ENCODE results near the gene SAFB. TPM values are rescaled to one million over a fixed set of nuclear protein-coding genes. Genes with fewer than 3 reads are reported as not detected.

The SAFB gene
- polyA plus RNA-seq, 3 donors = 12.2 to 76.6 (median 23.1) TPM

DNA sequence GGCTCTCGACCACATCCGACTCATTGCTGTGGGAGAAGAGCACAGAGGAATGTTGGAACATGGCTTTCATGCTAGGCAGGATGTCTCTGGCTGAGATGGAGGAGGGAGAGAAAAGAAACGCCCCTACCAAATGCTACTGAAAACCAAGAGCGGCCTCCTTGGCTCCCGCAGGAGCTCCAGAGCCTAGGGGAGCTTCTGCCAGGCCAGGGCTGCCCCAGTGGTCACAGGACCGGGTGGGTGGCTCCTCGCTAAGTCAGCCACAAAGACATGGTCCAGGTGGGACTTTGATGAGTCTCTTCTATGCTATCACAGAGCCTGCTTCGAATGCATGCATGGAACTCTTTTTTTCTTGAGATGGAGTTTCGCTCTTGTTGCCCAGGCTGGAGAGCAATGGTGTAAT lies 90.3 kb downstream of the SAFB start:
- peaks cover 27% of the 10 kb centered on the region for H4K20me1 ChIP-seq (ENCODE audit: insufficient read depth, low read length)
- Mint-ChIP-seq H3K27ac (peak overlapping the region in 2 of 7 donors; percentile 0 to 28), H3K4me3 (no peak overlapping the region), H3K36me3 (peaks cover 43 to 76% of the 10 kb centered on the region in 2 donors), H3K27me3 (ENCODE audit: low read depth in 3 of 3) (peaks cover 0 to 3% (median 0%) of the 10 kb centered on the region in 3 donors), H3K4me1 (peaks cover 9% of the 10 kb centered on the region), H3K9me3 (no peaks in the 10 kb centered on the region)
- 98% methylated on average over 5 of the region's 9 CpGs for WGBS (ENCODE audit: insufficient coverage)
- peaks cover 2 to 4% of the 10 kb centered on the region in 2 donors for H3K4me1 ChIP-seq (ENCODE audit: control insufficient read depth in 1 of 2, insufficient read depth in 2 of 2, low read length in 2 of 2)
- intact Hi-C loops (cut with micrococcal nuclease) = no loop called here
- H3K4me2 ChIP-seq (replicated peaks; ENCODE audit: extremely low read depth, low read length, poor library complexity, severe bottlenecking) = no peak overlapping the region
- no peak overlapping the region for H2AFZ ChIP-seq (ENCODE audit: insufficient read depth, low read depth, low read length, poor library complexity, severe bottlenecking)
- H3K27ac ChIP-seq (ENCODE audit: low read depth in 1 of 2, low read length in 2 of 2) = no peak overlapping the region
- no peaks in the 10 kb centered on the region for H3K9me3 ChIP-seq (replicated peaks in 1 of 2; ENCODE audit: control insufficient read depth in 1 of 2, insufficient read depth in 1 of 2, low read length in 2 of 2)
- no peak for DNase-seq
- H3K9ac ChIP-seq (ENCODE audit: insufficient read depth, low read length, poor library complexity, severe bottlenecking) = no peak overlapping the region
- peaks cover 33% of the 10 kb centered on the region for H3K79me2 ChIP-seq (ENCODE audit: insufficient read depth, low read length)
- H3K27me3 ChIP-seq (ENCODE audit: control insufficient read depth in 2 of 2, insufficient read depth in 2 of 2, low read length in 2 of 2) = no peaks in the 10 kb centered on the region
- no peak overlapping the region for H3K4me3 ChIP-seq (replicated peaks in 1 of 3; ENCODE audit: low read depth in 2 of 3, low read length in 3 of 3)
- H3K36me3 ChIP-seq (replicated peaks in 1 of 2; ENCODE audit: control insufficient read depth in 1 of 2, insufficient read depth in 2 of 2, low read length in 2 of 2) = peaks cover 55% of the 10 kb centered on the region in 2 donors
- TF ChIP-seq, protein P1, sequence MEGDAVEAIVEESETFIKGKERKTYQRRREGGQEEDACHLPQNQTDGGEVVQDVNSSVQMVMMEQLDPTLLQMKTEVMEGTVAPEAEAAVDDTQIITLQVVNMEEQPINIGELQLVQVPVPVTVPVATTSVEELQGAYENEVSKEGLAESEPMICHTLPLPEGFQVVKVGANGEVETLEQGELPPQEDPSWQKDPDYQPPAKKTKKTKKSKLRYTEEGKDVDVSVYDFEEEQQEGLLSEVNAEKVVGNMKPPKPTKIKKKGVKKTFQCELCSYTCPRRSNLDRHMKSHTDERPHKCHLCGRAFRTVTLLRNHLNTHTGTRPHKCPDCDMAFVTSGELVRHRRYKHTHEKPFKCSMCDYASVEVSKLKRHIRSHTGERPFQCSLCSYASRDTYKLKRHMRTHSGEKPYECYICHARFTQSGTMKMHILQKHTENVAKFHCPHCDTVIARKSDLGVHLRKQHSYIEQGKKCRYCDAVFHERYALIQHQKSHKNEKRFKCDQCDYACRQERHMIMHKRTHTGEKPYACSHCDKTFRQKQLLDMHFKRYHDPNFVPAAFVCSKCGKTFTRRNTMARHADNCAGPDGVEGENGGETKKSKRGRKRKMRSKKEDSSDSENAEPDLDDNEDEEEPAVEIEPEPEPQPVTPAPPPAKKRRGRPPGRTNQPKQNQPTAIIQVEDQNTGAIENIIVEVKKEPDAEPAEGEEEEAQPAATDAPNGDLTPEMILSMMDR (IDR thresholded peaks at IDR 0.05) = no peak

DNA sequence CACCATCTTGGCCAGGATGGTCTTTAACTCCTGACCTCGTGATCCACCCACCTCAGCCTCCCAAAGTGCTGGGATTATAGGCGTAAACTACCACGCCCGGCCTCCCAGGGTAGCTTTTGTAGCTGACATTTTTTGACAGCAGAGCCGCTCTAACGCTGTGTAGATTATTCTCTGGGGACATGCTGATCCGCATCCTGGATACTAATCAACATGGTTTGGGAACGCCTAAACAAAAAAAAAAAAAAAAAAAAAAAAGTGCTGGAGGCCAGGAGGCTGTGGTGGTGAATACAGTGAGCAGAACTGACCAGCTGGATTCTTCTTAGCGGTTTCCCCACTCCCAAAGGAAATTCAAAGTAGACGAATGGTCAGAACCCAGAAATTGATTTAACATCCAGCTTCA lies 91.9 kb downstream of the SAFB start:
- Histone ChIP-seq H3K27ac (ENCODE audit: low read depth in 1 of 2, low read length in 2 of 2) (no peak overlapping the region), H2AFZ (ENCODE audit: insufficient read depth, low read depth, low read length, poor library complexity, severe bottlenecking) (no peak overlapping the region), H3K4me1 (ENCODE audit: control insufficient read depth in 1 of 2, insufficient read depth in 2 of 2, low read length in 2 of 2) (peaks cover 15 to 20% of the 10 kb centered on the region in 2 donors), H3K9ac (ENCODE audit: insufficient read depth, low read length, poor library complexity, severe bottlenecking) (no peak overlapping the region), H4K20me1 (ENCODE audit: insufficient read depth, low read length) (peaks cover 29% of the 10 kb centered on the region), H3K79me2 (ENCODE audit: insufficient read depth, low read length) (peaks cover 49% of the 10 kb centered on the region), H3K4me3 (replicated peaks in 1 of 3; ENCODE audit: low read depth in 2 of 3, low read length in 3 of 3) (no peak overlapping the region), H3K36me3 (replicated peaks in 1 of 2; ENCODE audit: control insufficient read depth in 1 of 2, insufficient read depth in 2 of 2, low read length in 2 of 2) (peaks cover 42 to 46% of the 10 kb centered on the region in 2 donors), H3K9me3 (replicated peaks in 1 of 2; ENCODE audit: control insufficient read depth in 1 of 2, insufficient read depth in 1 of 2, low read length in 2 of 2) (no peaks in the 10 kb centered on the region), H3K27me3 (ENCODE audit: control insufficient read depth in 2 of 2, insufficient read depth in 2 of 2, low read length in 2 of 2) (no peaks in the 10 kb centered on the region), H3K4me2 (replicated peaks; ENCODE audit: extremely low read depth, low read length, poor library complexity, severe bottlenecking) (no peak overlapping the region)
- peaks cover 20% of the 10 kb centered on the region for H3K4me1 Mint-ChIP-seq
- H3K9me3 Mint-ChIP-seq = peaks cover 0 to 3% (median 0%) of the 10 kb centered on the region in 7 donors
- WGBS (ENCODE audit: insufficient coverage) = 100% methylated on average over 2 of the region's 10 CpGs
- intact Hi-C loops (cut with micrococcal nuclease) = no loop called here
- peaks cover 38 to 60% of the 10 kb centered on the region in 2 donors for H3K36me3 Mint-ChIP-seq
- no peak for DNase-seq
- H3K4me3 Mint-ChIP-seq = no peak overlapping the region
- H3K27ac Mint-ChIP-seq = peak overlapping the region in 1 of 7 donors; percentile 32
- TF ChIP-seq, protein P1 (IDR thresholded peaks at IDR 0.05) = no peak
- H3K27me3 Mint-ChIP-seq (ENCODE audit: low read depth in 3 of 3) = peaks cover 0 to 3% (median 2%) of the 10 kb centered on the region in 3 donors

Measured in CD14-positive monocyte (primary cell).